ENCODE results near the gene CCDC28A. TPM values are rescaled to one million over a fixed set of nuclear protein-coding genes. Genes with fewer than 3 reads are reported as not detected.

Gene CCDC28A
- total RNA-seq, 1 experiment from 2014 or later: 9.8 TPM

DNA sequence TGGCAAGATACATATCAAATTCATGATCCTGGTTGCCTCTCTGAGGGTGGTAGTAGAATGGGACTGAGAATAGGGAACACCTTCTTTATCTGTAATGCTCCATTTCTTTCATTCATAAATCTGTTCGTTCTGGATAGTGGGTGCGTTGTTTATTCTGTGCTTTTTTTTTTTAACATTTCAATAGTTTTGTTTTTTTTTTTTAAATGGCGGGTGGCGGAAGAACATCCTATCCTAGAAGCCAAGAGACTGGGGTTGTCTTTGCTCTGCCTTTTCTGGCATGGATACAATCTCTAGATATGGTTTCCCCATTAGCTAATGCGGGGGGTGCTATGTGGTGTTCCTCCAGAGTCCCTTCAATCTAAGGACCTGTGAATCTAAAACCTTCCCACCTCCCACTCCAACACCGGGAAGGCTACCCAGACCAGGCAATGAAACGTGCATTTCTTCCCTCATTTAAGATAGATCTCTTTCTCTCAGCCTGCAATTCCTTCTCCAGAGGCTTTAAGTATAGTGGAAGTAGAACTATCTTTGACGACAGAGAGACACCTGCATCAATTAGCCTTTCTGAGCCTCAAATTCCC lies 883 bp upstream of the CCDC28A start:
- TF ChIP-seq CTCF (conservative IDR thresholded peaks at IDR 0.05; ENCODE audit: low read depth, low read length) (no peak), EZH2 (IDR thresholded peaks at IDR 0.05; ENCODE audit: borderline replicate concordance, low read depth, low read length, poor library complexity, severe bottlenecking) (no peak)
- Histone ChIP-seq H3K4me1 (ENCODE audit: insufficient read depth, low read length, poor library complexity, severe bottlenecking) (peaks cover 7% of the 10 kb centered on the region), H3K27me3 (replicated peaks; ENCODE audit: insufficient read depth, low read depth, low read length, poor library complexity) (no peaks in the 10 kb centered on the region), H3K4me3 (ENCODE audit: low read depth, low read length, poor library complexity, severe bottlenecking) (peak overlapping the region; percentile 75), H3K27ac (ENCODE audit: low read depth, low read length, poor library complexity, severe bottlenecking) (peak overlapping the region; percentile 94), H3K9me3 (ENCODE audit: low read depth, low read length, poor library complexity, severe bottlenecking) (no peaks in the 10 kb centered on the region), H3K36me3 (ENCODE audit: insufficient read depth, low read length, poor library complexity, severe bottlenecking) (no peaks in the 10 kb centered on the region)
- ChIA-PET POLR2A (ENCODE audit: low non-redundant PET) (interaction anchor here (0.5 kb wide), 1 partner anchor 235 kb away, joined by 3 read pairs; no protein-coding TSS in a partner anchor), CTCF (no interaction called here)
- TSS peak; percentile 81 for BruUV-seq (replicated peaks)
- peak; percentile 43 for DNase-seq (ENCODE audit: low spot score)
- intact Hi-C loops (cut with micrococcal nuclease; ENCODE audit: unreplicated experiment): loop anchor here (5.0 kb wide), 1 partner anchor 655 kb away; no protein-coding TSS in a partner anchor

DNA sequence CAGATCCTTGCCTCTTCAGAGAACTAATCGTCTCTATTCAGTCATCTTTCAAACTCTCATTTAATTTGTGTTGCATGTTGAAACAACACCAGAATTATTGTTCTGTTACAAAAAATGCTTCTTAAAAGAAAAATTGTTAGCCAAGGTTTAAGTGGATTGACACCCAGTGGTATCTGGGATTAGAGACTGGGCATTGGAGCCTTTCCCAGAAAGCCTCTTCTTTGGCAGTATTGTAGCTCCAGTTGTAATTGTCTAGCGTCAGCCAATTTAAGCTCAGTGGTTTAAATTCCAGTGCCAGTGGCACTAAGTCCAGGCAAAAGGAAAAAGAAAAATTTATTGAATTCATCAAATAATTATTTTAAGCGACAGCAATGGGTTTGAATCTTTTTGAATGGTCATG lies 801 bp downstream of the CCDC28A start:
- Histone ChIP-seq H3K4me1 (ENCODE audit: insufficient read depth, low read length, poor library complexity, severe bottlenecking) (peaks cover 7% of the 10 kb centered on the region), H3K27me3 (replicated peaks; ENCODE audit: insufficient read depth, low read depth, low read length, poor library complexity) (no peaks in the 10 kb centered on the region), H3K9me3 (ENCODE audit: low read depth, low read length, poor library complexity, severe bottlenecking) (no peaks in the 10 kb centered on the region), H3K36me3 (ENCODE audit: insufficient read depth, low read length, poor library complexity, severe bottlenecking) (no peaks in the 10 kb centered on the region), H3K4me3 (ENCODE audit: low read depth, low read length, poor library complexity, severe bottlenecking) (peak overlapping the region; percentile 75), H3K27ac (ENCODE audit: low read depth, low read length, poor library complexity, severe bottlenecking) (no peak overlapping the region)
- ChIA-PET CTCF (no interaction called here), POLR2A (ENCODE audit: low non-redundant PET) (interaction anchor here (0.7 kb wide), 1 partner anchor 552 kb away, joined by 7 read pairs; no protein-coding TSS in a partner anchor)
- DNase-seq (ENCODE audit: low spot score): no peak
- intact Hi-C loops (cut with micrococcal nuclease; ENCODE audit: unreplicated experiment): loop anchor here (5.0 kb wide), 1 partner anchor 657 kb away; no protein-coding TSS in a partner anchor
- TF ChIP-seq CTCF (conservative IDR thresholded peaks at IDR 0.05; ENCODE audit: low read depth, low read length): no peak
- no peak for TF ChIP-seq EZH2 (IDR thresholded peaks at IDR 0.05; ENCODE audit: borderline replicate concordance, low read depth, low read length, poor library complexity, severe bottlenecking)
- BruUV-seq (replicated peaks): no TSS peak

- no TSS peak for BruUV-seq (replicated peaks)
- ChIA-PET CTCF (no interaction called here), POLR2A (ENCODE audit: low non-redundant PET) (no interaction called here)
- TF ChIP-seq EZH2 (IDR thresholded peaks at IDR 0.05; ENCODE audit: borderline replicate concordance, low read depth, low read length, poor library complexity, severe bottlenecking) (no peak), CTCF (conservative IDR thresholded peaks at IDR 0.05; ENCODE audit: low read depth, low read length) (no peak)
- Histone ChIP-seq H3K9me3 (ENCODE audit: low read depth, low read length, poor library complexity, severe bottlenecking) (no peaks in the 10 kb centered on the region), H3K4me3 (ENCODE audit: low read depth, low read length, poor library complexity, severe bottlenecking) (no peak overlapping the region), H3K36me3 (ENCODE audit: insufficient read depth, low read length, poor library complexity, severe bottlenecking) (no peaks in the 10 kb centered on the region), H3K27me3 (replicated peaks; ENCODE audit: insufficient read depth, low read depth, low read length, poor library complexity) (no peaks in the 10 kb centered on the region), H3K4me1 (ENCODE audit: insufficient read depth, low read length, poor library complexity, severe bottlenecking) (peaks cover 7% of the 10 kb centered on the region), H3K27ac (ENCODE audit: low read depth, low read length, poor library complexity, severe bottlenecking) (no peak overlapping the region)
- intact Hi-C loops (cut with micrococcal nuclease; ENCODE audit: unreplicated experiment): no loop called here
- no peak for DNase-seq (ENCODE audit: low spot score)
Measured at GRCh38 chr6:138776659-138777058, 3.1 kb downstream of the CCDC28A start.
